HEK293T (cell line): ENCODE measurements around the gene ADAMTS9.

ENCODE experiments used
- CTCF ChIA-PET: fragments of 350-600 bp; formaldehyde crosslinking; extraction: SDS; loops from one replicate; lab custom pipeline; 2021; ENCODE audit warnings: antibody characterized with exemption, inconsistent platforms; lab: Yijun Ruan, JAX
- POLR2A ChIA-PET: fragments of 350-600 bp; formaldehyde crosslinking; extraction: SDS; loops from one replicate; lab custom pipeline; 2020; ENCODE audit warnings: antibody characterized with exemption, inconsistent platforms; lab: Yijun Ruan, JAX
- DNase-seq: peaks from one replicate; pipeline ENCODE4 v3.0.0; 2012; ENCODE audit warnings: mixed read lengths; ENCODE audit errors: extremely low spot score
- ARNT ChIP-seq: fragments of 450-650 bp; IDR thresholded peaks from 2 replicates; pipeline ENCODE4 v1.6.1; 2017; ENCODE audit warnings: mild to moderate bottlenecking
- BHLHE40 ChIP-seq: fragments of 450-650 bp; IDR thresholded peaks from 2 replicates; pipeline ENCODE4 v1.6.1; 2016; ENCODE audit warnings: mild to moderate bottlenecking, moderate library complexity, borderline replicate concordance
- CTBP1 ChIP-seq: fragments of 450-650 bp; IDR thresholded peaks from 2 replicates; pipeline ENCODE4 v1.6.1; 2016; ENCODE audit warnings: borderline replicate concordance
- ELF4 ChIP-seq: fragments of 450-650 bp; IDR thresholded peaks from 2 replicates; pipeline ENCODE4 v1.6.1; 2017; ENCODE audit warnings: antibody characterized with exemption
- FOXA1 ChIP-seq: fragments of 450-650 bp; IDR thresholded peaks from 2 replicates; pipeline ENCODE4 v1.6.1; 2016; ENCODE audit warnings: mild to moderate bottlenecking
- FOXK2 ChIP-seq: fragments of 450-650 bp; IDR thresholded peaks from 2 replicates; pipeline ENCODE4 v1.6.1; 2016; ENCODE audit warnings: mild to moderate bottlenecking
- FOXM1 ChIP-seq: fragments of 450-650 bp; IDR thresholded peaks from 2 replicates; pipeline ENCODE4 v1.6.1; 2017; ENCODE audit warnings: mild to moderate bottlenecking, borderline replicate concordance
- HDGF ChIP-seq: fragments of 450-650 bp; IDR thresholded peaks from 2 replicates; pipeline ENCODE4 v1.6.1; 2017; ENCODE audit warnings: antibody characterized with exemption, borderline replicate concordance
- L3MBTL2 ChIP-seq: fragments of 450-650 bp; conservative IDR thresholded peaks from 2 replicates; pipeline ENCODE4 v1.6.1; 2016; ENCODE audit warnings: mild to moderate bottlenecking
- LEF1 ChIP-seq: fragments of 450-650 bp; IDR thresholded peaks from 2 replicates; pipeline ENCODE4 v1.6.1; 2017; ENCODE audit warnings: mild to moderate bottlenecking, borderline replicate concordance
- NFRKB ChIP-seq: fragments of 450-650 bp; IDR thresholded peaks from 2 replicates; pipeline ENCODE4 v1.6.1; 2016; ENCODE audit warnings: mild to moderate bottlenecking, moderate library complexity
- PKNOX1 ChIP-seq: fragments of 450-650 bp; IDR thresholded peaks from 2 replicates; pipeline ENCODE4 v1.6.1; 2016
- SP1 ChIP-seq: fragments of 450-650 bp; IDR thresholded peaks from 2 replicates; pipeline ENCODE4 v1.6.1; 2017
- SUZ12 ChIP-seq: fragments of 450-650 bp; IDR thresholded peaks from 2 replicates; pipeline ENCODE4 v1.6.1; 2016; ENCODE audit warnings: mild to moderate bottlenecking
- TARDBP ChIP-seq: fragments of 450-650 bp; IDR thresholded peaks from 2 replicates; pipeline ENCODE4 v1.6.1; 2016
- ZNF384 ChIP-seq: fragments of 450-650 bp; IDR thresholded peaks from 2 replicates; pipeline ENCODE4 v1.6.1; 2016

Gene ADAMTS9

GRCh38 chr3:64601824-64602223 lies 86.0 kb downstream of the ADAMTS9 start:
- DNase-seq, result no peak
- ChIA-PET CTCF (no interaction called here), POLR2A (no interaction called here)
- TF ChIP-seq ELF4, result no peak
- no peak for TF ChIP-seq CTBP1
- no peak for TF ChIP-seq HDGF
- no peak for TF ChIP-seq PKNOX1
- no peak for TF ChIP-seq ARNT
- TF ChIP-seq ZNF384, result no peak
- no peak for TF ChIP-seq L3MBTL2
- no peak for TF ChIP-seq FOXM1

GRCh38 chr3:64600246-64600950 lies 87.4 kb downstream of the ADAMTS9 start:
- CTCF ChIA-PET, result no interaction called here
- DNase-seq, result no peak
- no peak for TF ChIP-seq L3MBTL2
- TF ChIP-seq FOXM1, result no peak
- TF ChIP-seq FOXA1, result no peak
- no peak for TF ChIP-seq BHLHE40
- no peak for TF ChIP-seq TARDBP
- no peak for TF ChIP-seq ZNF384
- no peak for TF ChIP-seq SUZ12
- no peak for TF ChIP-seq NFRKB
- TF ChIP-seq ARNT, result no peak
- no peak for TF ChIP-seq PKNOX1
- TF ChIP-seq HDGF, result no peak
- TF ChIP-seq LEF1, result no peak
- TF ChIP-seq SP1, result no peak
- TF ChIP-seq ELF4, result no peak
- no peak for TF ChIP-seq CTBP1
- POLR2A ChIA-PET, result no interaction called here

GRCh38 chr3:64599651-64600050 lies 88.1 kb downstream of the ADAMTS9 start:
- CTCF ChIA-PET, result no interaction called here
- no peak for TF ChIP-seq SP1
- no peak for TF ChIP-seq PKNOX1
- TF ChIP-seq FOXM1, result no peak
- TF ChIP-seq FOXK2, result no peak
- no peak for TF ChIP-seq TARDBP
- TF ChIP-seq FOXA1, result no peak
- no peak for TF ChIP-seq NFRKB
- TF ChIP-seq BHLHE40, result no peak
- no peak for TF ChIP-seq SUZ12
- TF ChIP-seq ELF4, result no peak
- TF ChIP-seq HDGF, result no peak
- TF ChIP-seq L3MBTL2, result no peak
- no peak for TF ChIP-seq LEF1
- TF ChIP-seq ZNF384, result no peak
- no peak for DNase-seq
- POLR2A ChIA-PET, result no interaction called here

- CTCF ChIA-PET, result interaction anchor here (0.6 kb wide), 1 partner anchor 65 kb away, joined by 6 read pairs; no protein-coding TSS in a partner anchor
- POLR2A ChIA-PET, result no interaction called here
- no peak for DNase-seq
- TF ChIP-seq PKNOX1, result no peak
- no peak for TF ChIP-seq HDGF
- no peak for TF ChIP-seq ARNT
- no peak for TF ChIP-seq FOXA1
- no peak for TF ChIP-seq NFRKB
- TF ChIP-seq ELF4, result no peak
- TF ChIP-seq SP1, result no peak
- no peak for TF ChIP-seq FOXK2
- TF ChIP-seq SUZ12, result no peak
- TF ChIP-seq LEF1, result no peak
- no peak for TF ChIP-seq TARDBP
- no peak for TF ChIP-seq CTBP1
- no peak for TF ChIP-seq BHLHE40
- no peak for TF ChIP-seq L3MBTL2
- TF ChIP-seq FOXM1, result no peak
Observed at GRCh38 chr3:64595253-64595694, 92.5 kb downstream of the ADAMTS9 start.

- POLR2A ChIA-PET, result no interaction called here
- CTCF ChIA-PET, result no interaction called here
- no peak for TF ChIP-seq SP1
- TF ChIP-seq BHLHE40, result no peak
- no peak for TF ChIP-seq HDGF
- TF ChIP-seq LEF1, result no peak
- no peak for TF ChIP-seq FOXM1
- TF ChIP-seq CTBP1, result no peak
- no peak for TF ChIP-seq L3MBTL2
- no peak for TF ChIP-seq FOXK2
- TF ChIP-seq FOXA1, result no peak
- TF ChIP-seq TARDBP, result no peak
- no peak for TF ChIP-seq ZNF384
- TF ChIP-seq SUZ12, result no peak
- no peak for TF ChIP-seq ELF4
- TF ChIP-seq ARNT, result no peak
- no peak for DNase-seq
Observed at GRCh38 chr3:64594134-64594533, 93.7 kb downstream of the ADAMTS9 start.
